Keratinocyte (primary cell): ENCODE measurements around the gene OR2F1. TPM values are rescaled to one million over a fixed set of nuclear protein-coding genes. Genes with fewer than 3 reads are reported as not detected.

Experiments used
- DNase-seq: peaks from one replicate; pipeline ENCODE4 v3.0.0-alpha.2; 2011; ENCODE audit warnings: low read depth, missing footprints, low spot score
- FAIRE-seq: peaks from 2 replicates; lab custom pipeline; 2011; peaks lifted over from hg19 to GRCh38; lab: Jason Lieb, UNC
- H2AFZ ChIP-seq: 2 replicates; pipeline ENCODE4 v1.6.0; 2012; ENCODE audit warnings: low read length, control low read depth, inconsistent platforms; ENCODE audit not compliant: control insufficient read depth
- H3K27ac ChIP-seq: 2 replicates; pipeline ENCODE4 v1.5.1; 2011; ENCODE audit warnings: low read length; ENCODE audit not compliant: control insufficient read depth, insufficient read depth
- H3K27me3 ChIP-seq: 3 replicates; pipeline ENCODE4 v1.6.0; 2011; ENCODE audit warnings: low read length; ENCODE audit not compliant: control insufficient read depth, insufficient read depth; ENCODE audit errors: extremely low read depth
- H3K36me3 ChIP-seq, 2 experiments: 2 replicates in 1 of 2; 3 replicates in 1 of 2; pipeline ENCODE4 v1.5.1; 2011; ENCODE audit warnings: low read length in 2 of 2, mild to moderate bottlenecking in 1 of 2; ENCODE audit not compliant: control insufficient read depth in 2 of 2, insufficient read depth in 2 of 2; ENCODE audit errors: extremely low read depth in 1 of 2
- H3K4me1 ChIP-seq: 3 replicates; pipeline ENCODE4 v1.5.1; 2011; ENCODE audit warnings: low read length; ENCODE audit not compliant: control insufficient read depth, insufficient read depth; ENCODE audit errors: extremely low read depth
- H3K4me2 ChIP-seq: 3 replicates; pipeline ENCODE4 v1.6.0; 2011; ENCODE audit warnings: low read depth, low read length; ENCODE audit not compliant: control insufficient read depth, insufficient read depth; ENCODE audit errors: extremely low read depth
- H3K4me3 ChIP-seq, 3 experiments: fragments of 200-600 bp in 1 of 3; sonication (generic) in 1 of 3; 2 replicates in 2 of 3; 3 replicates in 1 of 3; pipeline ENCODE4 v1.5.1; 2011 to 2016; ENCODE audit warnings: low read length in 3 of 3, mild to moderate bottlenecking in 3 of 3, control low read depth in 2 of 3, inconsistent platforms in 1 of 3, low read depth in 1 of 3, mixed read lengths in 1 of 3, mixed run types in 1 of 3, moderate library complexity in 1 of 3; ENCODE audit not compliant: control insufficient read depth in 2 of 3, insufficient read depth in 2 of 3; ENCODE audit errors: extremely low read depth in 1 of 3
- H3K79me2 ChIP-seq: 2 replicates; pipeline ENCODE4 v1.6.0; 2012; ENCODE audit warnings: low read length; ENCODE audit not compliant: control insufficient read depth, insufficient read depth
- H3K9ac ChIP-seq: 3 replicates; pipeline ENCODE4 v1.6.0; 2011; ENCODE audit warnings: low read length; ENCODE audit not compliant: control insufficient read depth, insufficient read depth; ENCODE audit errors: extremely low read depth
- H3K9me1 ChIP-seq: 3 replicates; pipeline ENCODE4 v1.6.0; 2011; ENCODE audit warnings: low read length; ENCODE audit not compliant: control insufficient read depth, insufficient read depth; ENCODE audit errors: extremely low read depth
- H3K9me3 ChIP-seq: 2 replicates; pipeline ENCODE4 v1.5.1; 2012; ENCODE audit warnings: low read depth, low read length; ENCODE audit not compliant: control insufficient read depth
- H4K20me1 ChIP-seq: 3 replicates; pipeline ENCODE4 v1.6.0; 2011; ENCODE audit warnings: low read length; ENCODE audit not compliant: control insufficient read depth, insufficient read depth; ENCODE audit errors: extremely low read depth
- CTCF ChIP-seq, 3 experiments: IDR thresholded peaks in 1 of 3; conservative IDR thresholded peaks in 1 of 3; optimal IDR thresholded peaks in 1 of 3; 2 replicates in 2 of 3; 3 replicates in 1 of 3; pipeline versions ENCODE3 to v1.5.1; 2011; ENCODE audit warnings: low read length in 3 of 3, mild to moderate bottlenecking in 3 of 3, moderate library complexity in 2 of 3, control low read depth in 1 of 3, inconsistent platforms in 1 of 3; ENCODE audit not compliant: insufficient read depth in 2 of 3; ENCODE audit errors: extremely low read depth in 1 of 3
- EZH2 ChIP-seq: IDR thresholded peaks from one replicate; pipeline ENCODE4 v1.6.1; 2012; ENCODE audit warnings: inconsistent platforms, mild to moderate bottlenecking, low read length, moderate library complexity
- dilution Hi-C: fragments of 300-500 bp; cut with MboI; formaldehyde crosslinking; loops from one replicate; pipeline ENCODE4 v1.7.0; 2020; ENCODE audit warnings: low sequenced_read_pairs; ENCODE audit not compliant: extremely low pct_ligation_motif_present
- polyA plus RNA-seq, 5 experiments: library from polyadenylated mRNA; depleted of rRNA in 3 of 5; stranded (reverse) in 3 of 5; stranded (forward) in 1 of 5; unstranded in 1 of 5; fragments of >200 nt; gene quantifications; 1 replicate in 1 of 5; 2 replicates in 3 of 5; 3 replicates in 1 of 5; pipeline versions ENCODE4 v1.2.1 to v1.2.3, GENCODE V29; 2011 to 2012; ENCODE audit warnings: missing spikeins in 2 of 5, low read depth in 1 of 5, low replicate concordance in 1 of 5

OR2F1 gene
- polyA plus RNA-seq, 1 donor (not counting 4 experiments of a cell fraction or from before 2014, with no cell fraction given): not detected

- Histone ChIP-seq H3K79me2 (no peaks in the 10 kb centered on the region), H3K4me2 (peak overlapping the region; percentile 29), H3K4me3 (no peak overlapping the region), H3K27ac (no peak overlapping the region), H3K27me3 (no peaks in the 10 kb centered on the region), H3K9me3 (no peaks in the 10 kb centered on the region), H3K36me3 (no peaks in the 10 kb centered on the region), H3K9me1 (no peaks in the 10 kb centered on the region), H3K9ac (no peak overlapping the region), H4K20me1 (no peaks in the 10 kb centered on the region), H2AFZ (no peak overlapping the region), H3K4me1 (peaks cover 8% of the 10 kb centered on the region)
- TF ChIP-seq CTCF (optimal IDR thresholded peaks at IDR 0.05 in 1 of 3, IDR thresholded peaks at IDR 0.05 in 1 of 3, conservative IDR thresholded peaks at IDR 0.05 in 1 of 3; ENCODE audit: extremely low read depth in 1 of 3, insufficient read depth in 2 of 3, low read length in 3 of 3) (no peak), EZH2 (no peak)
- DNase-seq (peak; percentile 44), FAIRE-seq (no peak)
- dilution Hi-C loops: no loop called here
Observed at GRCh38 chr7:143979359-143979758, 24.7 kb downstream of the OR2F1 start.

GRCh38 chr7:143979998-143980397 lies 25.4 kb downstream of the OR2F1 start:
- Histone ChIP-seq H3K9me3 (no peaks in the 10 kb centered on the region), H2AFZ (no peak overlapping the region), H3K4me1 (peaks cover 8% of the 10 kb centered on the region), H3K79me2 (no peaks in the 10 kb centered on the region), H3K36me3 (no peaks in the 10 kb centered on the region), H4K20me1 (no peaks in the 10 kb centered on the region), H3K27me3 (no peaks in the 10 kb centered on the region), H3K27ac (no peak overlapping the region), H3K4me3 (no peak overlapping the region), H3K9ac (no peak overlapping the region), H3K9me1 (no peaks in the 10 kb centered on the region), H3K4me2 (no peak overlapping the region)
- TF ChIP-seq CTCF (optimal IDR thresholded peaks at IDR 0.05 in 1 of 3, IDR thresholded peaks at IDR 0.05 in 1 of 3, conservative IDR thresholded peaks at IDR 0.05 in 1 of 3; ENCODE audit: extremely low read depth in 1 of 3, insufficient read depth in 2 of 3, low read length in 3 of 3) (no peak), EZH2 (no peak)
- FAIRE-seq (no peak), DNase-seq (no peak)
- dilution Hi-C loops: no loop called here
